ENCODE measurements around the gene SLAIN2.
A peak's percentile ranks its signal among the peaks of the same experiment; 100 is the strongest.

SLAIN2 gene

DNA sequence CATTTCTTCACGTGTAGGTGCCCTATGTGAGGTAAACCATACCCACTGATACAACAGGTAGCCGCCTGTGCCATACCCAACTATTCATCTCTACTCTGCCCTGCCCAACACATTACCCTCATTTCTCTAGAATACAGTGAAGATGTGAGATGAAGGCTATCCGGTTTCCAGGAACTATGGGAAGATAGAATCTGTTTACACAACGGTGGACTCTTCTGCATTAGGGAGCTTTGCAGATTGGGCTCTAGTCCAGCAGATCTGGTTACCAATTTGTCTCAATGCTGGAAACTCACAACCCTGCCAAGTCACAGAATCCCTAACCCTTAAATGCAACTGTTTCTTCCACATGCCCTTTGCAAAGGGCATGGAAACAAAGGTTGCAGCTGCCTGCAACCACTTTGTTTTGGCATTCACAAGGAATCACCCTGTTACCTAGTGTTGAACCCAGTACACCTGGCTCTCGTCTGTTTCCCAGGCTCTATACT is 6.4 kb upstream of the SLAIN2 start:
- no peak for DNase-seq

DNA sequence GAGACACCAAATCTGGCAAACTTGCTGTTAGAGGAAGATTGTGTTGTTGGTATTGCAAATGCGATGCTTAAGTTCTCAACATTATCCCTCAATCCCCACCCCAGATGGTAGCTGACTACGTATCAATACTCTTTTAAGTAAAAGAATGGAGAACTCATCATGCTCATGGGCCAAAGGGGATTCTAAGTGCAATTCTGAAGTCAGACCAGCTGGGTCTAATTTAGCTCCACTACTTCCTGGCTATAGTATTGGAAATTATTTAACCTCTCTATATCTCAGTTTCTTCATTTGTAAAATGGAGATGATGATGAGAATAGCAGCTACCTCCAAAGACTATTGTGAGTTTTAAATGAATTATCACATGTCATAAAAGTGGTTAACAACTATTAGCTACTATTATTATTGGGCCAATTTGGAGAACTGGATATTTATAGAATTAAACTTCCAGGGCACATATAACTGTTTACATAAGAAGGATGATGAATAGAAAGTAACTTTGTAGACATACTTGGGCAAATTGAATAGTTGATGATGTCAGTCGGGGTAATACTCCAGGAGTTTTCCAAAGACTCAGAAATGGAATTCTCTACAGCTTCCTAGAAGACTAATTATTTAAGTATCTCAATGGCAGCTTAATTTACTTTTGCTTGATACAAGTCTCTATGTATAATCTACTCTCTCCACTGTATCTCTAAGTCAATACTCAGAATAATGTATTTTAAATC is 5.0 kb upstream of the SLAIN2 start:
- DNase-seq, result no peak

DNA sequence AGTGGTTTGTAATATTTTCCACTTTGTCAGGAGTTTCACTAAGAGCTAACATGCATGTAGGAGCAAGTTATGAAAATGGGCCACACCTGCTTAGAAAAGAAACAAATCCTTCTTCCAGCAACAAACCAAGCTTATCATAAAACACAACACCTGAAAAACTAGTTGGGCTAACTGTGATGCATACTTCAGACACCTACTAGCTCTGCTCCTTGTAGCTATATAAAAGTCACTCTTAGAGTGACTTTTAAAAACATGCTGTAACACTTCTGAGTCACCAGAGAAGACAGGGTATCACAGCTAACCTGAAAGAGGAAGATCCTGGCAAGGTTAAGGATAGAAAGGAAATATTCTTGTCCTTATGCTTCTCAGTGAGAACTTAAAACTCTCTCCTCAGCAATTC is 3.6 kb upstream of the SLAIN2 start:
- DNase-seq, result no peak

DNA sequence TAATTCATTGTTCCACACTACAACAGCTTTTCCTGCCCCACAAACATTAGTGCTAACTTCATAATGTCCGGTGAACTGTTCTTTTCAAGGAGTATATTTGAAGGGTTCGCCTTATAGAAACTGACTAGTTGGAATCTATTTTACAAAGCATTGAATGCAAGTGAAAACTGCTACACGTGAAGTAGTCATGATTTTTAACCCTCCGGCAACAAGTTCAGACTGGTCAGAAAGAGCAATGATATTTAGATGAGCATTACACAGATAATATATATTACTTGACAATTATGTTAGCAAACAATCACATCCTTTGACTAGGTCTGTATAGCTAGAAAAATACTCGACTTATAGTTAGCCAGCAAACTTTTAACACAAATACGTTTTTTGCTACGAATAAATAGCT is 1.7 kb upstream of the SLAIN2 start:
- DNase-seq, result no peak

DNA sequence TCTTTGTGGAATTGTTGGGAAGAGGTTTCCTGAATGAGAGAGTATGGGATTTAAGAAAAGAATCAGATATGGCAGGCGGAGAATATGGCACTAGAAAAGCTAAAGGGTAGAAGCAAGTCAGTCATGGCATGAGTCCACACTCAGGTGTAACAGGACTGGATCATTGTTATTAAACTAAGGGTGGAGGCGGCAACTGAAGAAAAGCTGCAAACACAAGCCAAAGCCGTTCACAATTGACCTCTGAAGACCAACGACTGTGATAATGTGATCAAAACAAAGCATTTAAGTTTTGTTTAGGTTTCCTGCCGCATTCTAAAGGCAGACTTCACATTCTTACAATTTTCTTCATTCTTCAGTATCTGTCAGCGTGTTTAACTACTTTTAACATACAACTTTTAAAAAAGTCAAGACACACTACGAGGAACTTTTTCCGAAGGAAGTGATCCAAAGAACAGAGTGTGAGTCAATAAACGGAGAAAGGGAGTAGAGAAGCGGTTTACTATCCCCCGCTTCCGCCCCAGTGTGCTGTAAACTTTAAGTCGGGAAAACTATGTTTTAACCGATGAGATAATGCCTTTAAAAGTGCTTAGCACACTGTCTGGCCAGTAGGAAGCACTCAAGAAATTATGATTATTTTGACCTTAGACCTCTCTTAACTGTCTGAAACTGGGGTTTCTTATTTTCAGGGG is 909 bp upstream of the SLAIN2 start:
- DNase-seq, result no peak

DNA sequence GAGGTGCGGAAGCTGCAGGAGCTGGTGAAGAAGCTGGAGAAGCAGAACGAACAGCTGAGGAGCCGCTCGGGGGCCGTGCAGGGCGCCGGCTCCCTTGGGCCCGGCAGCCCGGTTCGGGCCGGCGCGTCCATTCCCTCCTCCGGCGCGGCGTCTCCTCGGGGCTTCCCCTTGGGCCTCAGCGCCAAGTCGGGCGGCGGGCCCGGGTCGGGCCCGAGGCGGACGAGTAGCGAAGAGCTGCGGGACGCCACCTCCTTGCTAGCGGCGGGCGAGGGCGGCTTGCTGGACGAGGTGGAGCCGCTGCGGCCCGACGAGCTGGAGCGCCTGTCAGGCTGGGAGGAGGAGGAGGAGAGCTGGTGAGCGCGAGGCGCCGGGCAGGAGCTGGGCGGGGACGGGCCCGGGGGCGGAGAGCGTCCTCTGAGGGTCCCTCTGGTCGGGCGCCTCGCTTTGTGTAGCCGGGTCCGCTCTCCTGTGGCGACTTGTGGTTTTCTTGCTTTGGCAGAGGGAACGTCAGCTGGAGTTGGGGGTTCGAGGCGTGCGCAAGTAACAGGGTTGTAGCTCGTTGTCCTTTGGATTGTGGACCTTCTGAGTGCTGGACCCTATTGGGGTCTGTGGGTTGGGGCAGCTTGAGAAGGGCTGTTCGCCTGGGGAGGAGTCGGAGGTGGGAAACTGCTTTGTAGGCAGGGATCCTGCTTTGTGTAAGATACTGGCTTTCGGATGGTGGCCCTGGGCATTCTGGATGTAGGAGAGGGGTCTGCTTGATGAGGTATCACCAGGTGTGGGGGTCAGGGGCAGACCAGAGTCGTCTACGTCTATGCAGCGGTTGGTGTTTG is 662 bp downstream of the SLAIN2 start:
- peak; percentile 5 for DNase-seq

DNA sequence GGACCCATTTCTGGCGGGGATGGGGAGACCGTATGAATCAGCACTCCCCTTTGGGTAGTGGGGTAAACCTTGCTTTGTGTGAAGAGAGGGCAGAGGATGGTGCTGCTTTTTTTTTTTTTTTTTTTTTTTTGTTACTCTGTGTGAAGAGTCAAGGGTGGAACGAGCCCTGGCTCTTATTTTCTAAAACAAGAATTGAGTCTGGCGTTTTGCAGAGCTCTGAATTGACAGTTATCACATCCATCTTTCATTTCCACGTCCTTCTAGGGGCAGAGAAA is 1.2 kb downstream of the SLAIN2 start:
- DNase-seq, result no peak

DNA sequence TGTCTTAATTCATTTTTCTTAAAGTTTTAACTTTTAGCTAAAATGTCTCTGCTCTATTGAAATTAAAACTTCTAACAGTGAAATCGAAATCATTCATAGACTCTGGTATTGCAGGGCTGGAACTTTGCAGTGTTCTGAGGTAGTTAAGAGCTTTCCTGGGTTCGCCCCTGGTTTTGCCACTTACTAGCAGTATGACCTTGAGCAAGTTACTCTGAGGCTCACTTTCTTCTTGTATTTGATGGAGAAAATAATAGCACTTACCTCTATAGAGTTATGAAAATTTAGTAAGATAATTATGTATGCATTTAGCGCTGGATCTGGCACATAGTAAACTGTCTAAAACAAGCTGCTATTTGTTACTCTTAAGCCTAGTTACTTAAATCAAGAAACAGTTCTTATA is 1.7 kb downstream of the SLAIN2 start:
- DNase-seq, result no peak

DNA sequence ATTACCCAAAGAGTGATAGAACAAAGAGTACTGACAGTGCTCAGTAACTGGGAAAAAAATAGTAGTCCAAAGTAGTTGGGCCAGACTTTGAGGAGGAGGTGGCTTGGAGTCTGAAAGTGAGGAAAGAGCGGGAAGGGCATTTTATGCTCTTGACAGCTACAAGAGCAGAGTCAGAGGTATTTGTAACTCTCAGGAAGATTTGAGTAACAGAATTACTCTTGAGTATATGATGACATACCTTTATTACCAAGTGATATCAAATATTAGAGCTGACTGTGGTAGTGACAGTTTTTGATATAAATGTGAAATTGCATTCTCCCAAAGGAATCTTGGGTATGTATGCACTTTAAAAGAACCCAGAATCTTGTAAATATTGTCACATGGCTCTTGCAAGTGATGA is 2.2 kb downstream of the SLAIN2 start:
- no peak for DNase-seq

DNA sequence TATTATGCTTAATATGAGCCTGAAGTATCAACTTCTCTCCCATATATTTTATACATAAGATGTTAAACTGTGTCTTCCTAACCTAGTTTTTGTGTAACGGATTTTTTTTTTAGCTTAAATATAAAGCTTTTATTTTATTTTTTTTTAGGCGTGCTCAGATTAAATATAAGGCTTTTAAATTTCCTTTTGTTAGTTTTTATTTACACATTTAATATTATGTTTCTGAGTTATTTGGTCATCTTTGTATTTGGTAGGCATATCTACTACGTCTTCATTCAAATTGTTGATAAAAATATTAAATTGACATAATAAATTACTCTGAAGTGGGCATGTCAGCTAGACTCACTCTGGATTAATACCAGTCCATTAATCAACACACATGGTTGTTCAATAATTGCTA is 4.2 kb downstream of the SLAIN2 start:
- DNase-seq, result no peak

DNA sequence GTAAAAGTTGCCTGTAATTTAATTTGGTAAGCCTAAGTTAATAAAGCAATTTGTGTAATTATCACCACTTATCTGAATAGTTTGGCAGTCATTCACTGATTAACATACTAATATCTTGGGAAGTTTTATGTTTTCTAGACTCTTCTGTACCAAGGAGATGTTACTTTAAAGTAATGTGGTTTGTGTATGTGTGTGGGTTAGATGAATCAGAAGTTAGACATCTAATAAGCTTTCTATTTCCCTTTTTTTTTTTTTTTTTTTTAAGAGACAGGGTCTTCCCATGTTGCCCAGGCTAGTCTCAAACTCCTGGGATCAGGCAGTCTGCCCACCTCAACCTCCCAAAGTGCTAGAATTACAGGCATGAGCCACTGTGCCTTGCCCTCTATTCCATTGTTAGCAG is 5.3 kb downstream of the SLAIN2 start:
- no peak for DNase-seq

DNA sequence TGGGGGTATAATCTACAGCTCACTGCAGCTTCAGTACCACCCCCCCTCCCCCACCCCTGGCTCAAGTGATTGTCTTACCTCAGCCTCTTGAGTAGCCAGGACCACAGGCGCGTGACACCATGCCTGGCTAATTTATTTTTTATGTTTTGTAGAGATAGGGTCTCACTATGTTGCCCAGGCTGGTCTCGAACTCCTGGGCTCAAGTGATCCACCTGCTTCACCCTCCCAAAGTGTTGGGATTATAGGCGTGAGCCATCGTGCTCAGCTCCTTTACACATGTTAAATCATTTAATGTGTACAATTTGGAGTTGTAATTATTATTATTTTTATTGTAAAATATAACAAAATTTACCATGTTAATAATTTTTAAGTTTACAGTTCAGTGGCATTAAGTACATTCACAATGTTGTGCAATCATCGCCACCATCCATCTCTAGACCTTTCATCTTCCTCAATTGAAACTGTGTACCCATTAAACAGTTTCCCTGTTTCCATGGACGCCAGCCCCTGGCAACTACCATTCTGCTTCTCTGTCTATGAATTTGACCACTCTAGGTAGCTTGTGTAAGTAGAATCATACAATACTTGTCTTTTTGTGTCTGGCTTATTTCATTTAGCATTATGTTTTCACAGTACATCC is 6.1 kb downstream of the SLAIN2 start:
- DNase-seq, result no peak

DNA sequence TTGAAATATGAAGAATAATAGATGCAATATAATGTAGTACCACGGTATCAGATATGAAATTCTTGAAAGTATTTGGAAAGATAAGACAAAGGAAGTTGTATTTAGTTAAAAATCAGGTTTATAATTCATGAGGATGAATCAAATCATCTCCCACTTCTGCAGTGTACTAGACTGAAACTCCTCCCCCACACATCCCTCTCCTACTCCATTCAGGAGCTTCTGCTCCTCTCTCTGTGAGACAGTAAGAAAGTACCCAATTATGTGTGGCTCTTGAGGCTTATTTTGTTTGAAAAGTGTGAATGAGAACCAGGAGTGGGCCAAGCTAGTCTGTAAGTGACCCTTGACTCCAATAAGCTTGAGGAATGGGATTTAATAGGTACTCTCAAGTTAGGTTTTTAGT is 9.5 kb downstream of the SLAIN2 start:
- DNase-seq, result no peak

DNA sequence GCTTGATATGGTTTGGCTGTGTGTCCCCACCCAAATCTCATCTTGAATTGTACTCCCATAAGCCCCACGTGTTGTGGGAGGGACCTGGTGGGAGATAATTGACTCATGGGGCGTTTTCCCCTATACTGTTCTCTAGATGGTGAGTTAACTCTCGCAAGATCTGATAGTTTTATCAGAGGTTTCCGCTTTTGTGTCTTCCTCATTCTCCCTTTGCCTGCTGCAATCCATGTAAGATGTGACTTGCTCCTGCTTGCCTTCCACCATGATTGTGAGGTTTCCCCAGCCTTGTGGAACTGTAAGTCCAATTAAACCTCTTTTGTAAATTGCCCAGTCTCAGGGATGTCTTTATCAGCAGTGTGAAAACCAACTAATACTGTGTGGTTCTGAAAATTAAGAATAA is 11.5 kb downstream of the SLAIN2 start:
- no peak for DNase-seq

DNA sequence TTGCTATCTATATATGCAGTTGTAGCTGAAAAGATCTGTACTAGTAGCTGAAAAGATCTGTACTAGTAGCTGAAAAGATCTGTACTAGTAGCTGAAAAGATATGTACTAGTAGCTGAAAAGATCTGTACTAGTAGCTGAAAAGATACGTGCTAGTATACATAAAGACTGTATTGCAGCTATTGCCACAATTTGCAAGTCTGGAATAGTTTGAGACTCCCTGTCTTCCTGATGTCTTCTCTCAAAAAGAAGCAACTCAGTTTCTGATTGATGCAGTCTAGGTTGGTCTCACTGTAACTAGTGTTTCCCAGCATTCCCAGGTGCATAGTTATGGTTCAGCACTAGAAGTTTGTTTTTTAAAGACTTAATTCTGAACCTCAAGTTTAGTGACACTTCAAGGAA is 15.0 kb downstream of the SLAIN2 start:
- no peak for DNase-seq

DNA sequence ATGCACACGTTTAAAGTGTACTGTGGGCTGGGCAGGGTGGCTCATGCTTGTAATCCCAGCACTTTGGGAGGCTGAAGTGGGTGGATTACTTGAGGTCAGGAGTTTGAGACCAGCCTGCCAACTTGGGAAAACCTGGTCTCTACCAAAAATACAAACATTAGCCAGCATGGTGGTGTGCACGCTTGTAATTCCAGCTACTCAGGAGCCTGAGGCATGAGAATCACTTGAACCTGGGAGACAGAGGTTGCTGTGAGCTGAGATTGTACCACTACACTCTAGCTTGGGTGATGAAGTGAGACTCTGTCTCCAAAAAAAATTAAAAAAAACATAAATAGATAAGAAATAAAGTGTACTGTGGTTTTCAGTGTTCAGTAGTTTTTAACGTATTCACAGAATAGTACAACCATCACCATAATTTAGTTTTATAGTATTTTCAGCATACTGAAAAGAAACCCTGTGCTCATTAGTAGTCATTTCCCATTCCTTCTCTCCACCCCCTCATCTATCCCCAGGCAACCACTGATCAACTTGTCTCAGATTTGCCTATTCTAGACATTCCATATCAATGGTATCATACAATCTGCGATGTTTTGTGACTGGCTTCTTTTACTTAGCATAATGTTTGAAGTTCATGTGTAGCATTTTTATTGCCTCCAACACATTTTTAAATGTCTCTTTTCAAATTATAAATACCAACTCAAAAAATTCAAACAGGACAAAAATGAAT is 19.1 kb downstream of the SLAIN2 start:
- no peak for DNase-seq

DNA sequence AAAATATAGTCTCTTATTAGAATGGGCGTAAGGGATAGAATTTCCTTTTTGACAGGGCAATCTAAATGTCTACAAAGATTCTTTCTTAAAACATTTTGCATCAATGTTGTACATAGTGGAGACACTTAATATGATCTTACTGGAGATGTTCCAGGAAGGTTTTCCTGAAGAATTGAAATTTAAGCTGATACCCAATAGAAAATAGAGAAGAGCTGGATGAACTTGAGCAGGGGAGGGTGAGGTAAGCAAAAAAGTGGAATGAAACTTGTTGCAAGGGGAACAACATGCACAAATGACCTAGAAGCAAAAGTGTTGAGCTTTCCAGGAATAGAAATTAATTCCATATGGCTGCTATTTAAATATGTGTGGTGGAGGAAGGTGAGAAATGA is 19.7 kb downstream of the SLAIN2 start:
- DNase-seq, result no peak

DNA sequence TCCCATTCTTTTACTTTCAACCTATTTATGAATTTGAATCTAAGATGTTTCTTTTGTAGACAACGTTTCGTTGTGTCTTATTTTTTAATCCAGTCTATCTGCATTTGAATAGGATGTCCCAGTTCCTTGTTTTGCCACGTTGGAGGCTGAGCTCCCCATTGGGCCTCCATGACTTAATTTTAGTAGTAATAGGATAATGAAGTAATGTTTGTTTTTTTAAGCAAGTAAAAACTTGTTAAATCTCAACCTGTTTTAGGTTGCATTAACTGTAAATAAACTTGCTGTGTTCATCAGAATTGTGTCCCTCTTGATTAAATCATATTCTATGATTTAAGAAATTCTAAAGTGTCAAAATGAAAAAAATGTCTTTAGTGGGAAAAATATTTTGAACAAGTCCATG is 25.3 kb downstream of the SLAIN2 start:
- DNase-seq, result no peak

DNA sequence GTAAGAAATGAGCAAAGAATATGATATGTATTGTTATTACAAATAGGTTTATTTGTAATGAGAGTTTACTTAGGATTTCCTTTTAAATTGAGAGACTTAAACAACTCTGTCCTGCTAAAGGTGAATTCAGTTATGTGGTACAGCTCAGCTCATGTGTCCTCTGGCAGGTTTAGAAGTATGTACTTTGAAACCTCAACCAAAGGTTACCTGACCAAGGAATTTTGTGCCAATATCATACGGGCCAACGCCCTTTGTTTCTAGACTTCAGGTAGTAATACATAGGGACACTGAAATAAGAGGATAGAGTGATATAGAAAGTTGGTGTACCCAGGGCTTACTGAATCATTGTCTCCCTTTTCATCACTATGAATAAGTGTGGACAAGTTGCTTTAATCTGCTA is 25.7 kb downstream of the SLAIN2 start:
- no peak for DNase-seq

DNA sequence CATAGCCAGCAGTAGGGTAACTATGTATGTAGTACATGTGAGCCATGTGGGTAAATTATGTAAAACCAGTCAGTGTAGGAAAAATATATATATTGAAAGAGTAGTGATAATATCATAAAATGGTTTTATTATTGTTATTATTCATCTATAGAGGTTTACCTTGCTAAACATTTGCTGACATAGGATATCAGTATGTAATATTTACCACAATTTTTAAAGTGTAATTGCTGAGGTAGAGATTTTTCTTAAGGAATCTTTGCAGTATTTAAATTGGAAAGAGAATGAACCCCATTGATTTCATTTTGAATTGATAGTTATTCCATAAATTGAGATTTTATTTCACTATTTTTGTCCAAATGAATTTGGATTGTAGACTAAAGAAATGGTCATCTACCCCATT is 27.1 kb downstream of the SLAIN2 start:
- no peak for DNase-seq

DNA sequence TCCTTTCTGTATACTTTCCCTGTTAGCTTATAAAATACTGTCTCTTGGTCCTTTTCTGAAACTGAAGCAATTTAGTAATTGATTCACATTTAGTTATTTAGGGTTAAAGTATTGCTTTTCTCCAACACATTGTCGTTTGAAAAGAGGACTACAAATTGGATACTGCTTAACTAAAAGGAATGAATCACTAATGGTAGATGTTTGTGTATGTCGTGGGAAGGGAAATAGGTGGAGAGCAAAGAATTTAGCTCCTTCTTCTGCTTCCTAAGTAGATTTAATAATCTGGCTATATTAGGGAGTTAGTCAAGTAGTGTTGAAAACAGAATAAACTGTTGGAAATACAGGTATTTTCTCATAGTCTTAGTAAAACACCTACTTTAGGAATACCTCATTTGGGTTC is 27.9 kb downstream of the SLAIN2 start:
- no peak for DNase-seq

DNA sequence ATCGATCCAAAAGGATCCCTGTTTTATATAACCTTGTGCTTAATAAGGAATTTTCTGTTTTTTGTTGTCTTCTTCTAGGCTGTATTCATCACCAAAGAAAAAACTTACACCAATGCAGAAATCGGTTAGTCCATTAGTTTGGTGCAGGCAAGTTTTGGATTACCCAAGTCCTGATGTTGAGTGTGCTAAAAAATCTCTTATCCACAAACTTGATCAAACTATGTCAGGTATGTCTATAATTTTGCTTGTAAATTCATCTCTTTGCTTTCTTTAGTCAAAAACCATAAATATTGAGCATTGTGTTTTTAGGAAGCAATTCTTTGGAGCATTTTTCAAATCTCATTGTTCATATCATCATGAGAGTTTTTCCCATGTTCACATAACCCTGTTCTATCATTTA is 28.4 kb downstream of the SLAIN2 start:
- no peak for DNase-seq

Data from DMS79 (cell line).